ENCODE results near the gene ZNRF3. TPM values are rescaled to one million over a fixed set of nuclear protein-coding genes. Genes with fewer than 3 reads are reported as not detected.

The ZNRF3 gene
- total RNA-seq, 4 donors from 2014 or later = 10.4 to 18.0 (median 14.2) TPM

DNA sequence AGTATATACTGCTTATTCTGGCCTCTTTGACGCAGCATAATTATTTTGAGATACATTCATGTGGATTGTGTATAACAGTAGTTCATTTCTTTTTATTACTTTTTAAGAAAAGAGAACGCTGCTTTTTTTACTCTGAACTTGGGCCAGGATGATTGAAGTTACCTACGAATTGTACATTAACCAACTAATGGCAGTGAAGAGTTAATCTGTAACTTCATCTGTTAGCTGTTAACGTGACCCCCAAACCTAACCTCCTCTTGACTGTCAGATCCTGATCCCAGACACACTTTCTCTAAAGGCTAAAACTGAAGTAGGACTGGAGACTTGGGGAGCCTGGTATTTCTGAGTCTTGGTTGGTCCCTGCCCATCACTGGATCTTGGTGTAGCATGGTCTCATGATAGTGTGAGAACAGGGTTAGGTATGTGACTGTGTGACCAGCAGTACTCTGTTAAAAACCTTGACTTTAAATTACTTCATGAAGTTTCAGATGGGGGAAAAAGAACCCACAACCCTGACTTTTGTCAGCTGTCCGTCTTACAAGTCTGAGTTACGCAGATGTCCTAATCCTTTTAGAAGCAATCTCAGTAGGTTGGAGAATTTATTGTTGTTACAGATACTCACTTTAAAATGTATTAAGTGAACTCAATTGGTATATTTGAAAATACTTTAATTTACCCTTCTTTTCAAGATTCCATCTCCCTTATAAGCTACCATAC, 138.9 kb downstream of the ZNRF3 start:
- intact Hi-C loops (cut with DNase I) = no loop called here
- TF ChIP-seq, protein P1, sequence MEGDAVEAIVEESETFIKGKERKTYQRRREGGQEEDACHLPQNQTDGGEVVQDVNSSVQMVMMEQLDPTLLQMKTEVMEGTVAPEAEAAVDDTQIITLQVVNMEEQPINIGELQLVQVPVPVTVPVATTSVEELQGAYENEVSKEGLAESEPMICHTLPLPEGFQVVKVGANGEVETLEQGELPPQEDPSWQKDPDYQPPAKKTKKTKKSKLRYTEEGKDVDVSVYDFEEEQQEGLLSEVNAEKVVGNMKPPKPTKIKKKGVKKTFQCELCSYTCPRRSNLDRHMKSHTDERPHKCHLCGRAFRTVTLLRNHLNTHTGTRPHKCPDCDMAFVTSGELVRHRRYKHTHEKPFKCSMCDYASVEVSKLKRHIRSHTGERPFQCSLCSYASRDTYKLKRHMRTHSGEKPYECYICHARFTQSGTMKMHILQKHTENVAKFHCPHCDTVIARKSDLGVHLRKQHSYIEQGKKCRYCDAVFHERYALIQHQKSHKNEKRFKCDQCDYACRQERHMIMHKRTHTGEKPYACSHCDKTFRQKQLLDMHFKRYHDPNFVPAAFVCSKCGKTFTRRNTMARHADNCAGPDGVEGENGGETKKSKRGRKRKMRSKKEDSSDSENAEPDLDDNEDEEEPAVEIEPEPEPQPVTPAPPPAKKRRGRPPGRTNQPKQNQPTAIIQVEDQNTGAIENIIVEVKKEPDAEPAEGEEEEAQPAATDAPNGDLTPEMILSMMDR (IDR thresholded peaks at IDR 0.05) = no peak
- TF ChIP-seq POLR2A (IDR thresholded peaks at IDR 0.05) = no peak
- Histone ChIP-seq H3K9me3 (no peaks in the 10 kb centered on the region), H3K4me3 (replicated peaks in 1 of 3) (no peak overlapping the region), H3K27me3 (no peaks in the 10 kb centered on the region), H3K4me1 (peaks cover 3 to 12% of the 10 kb centered on the region in 2 donors), H3K36me3 (no peaks in the 10 kb centered on the region), H3K27ac (no peak overlapping the region)
- DNase-seq = no peak
- 92 to 95% methylated on average over 6 of the region's 6 CpGs for WGBS, 2 donors

DNA sequence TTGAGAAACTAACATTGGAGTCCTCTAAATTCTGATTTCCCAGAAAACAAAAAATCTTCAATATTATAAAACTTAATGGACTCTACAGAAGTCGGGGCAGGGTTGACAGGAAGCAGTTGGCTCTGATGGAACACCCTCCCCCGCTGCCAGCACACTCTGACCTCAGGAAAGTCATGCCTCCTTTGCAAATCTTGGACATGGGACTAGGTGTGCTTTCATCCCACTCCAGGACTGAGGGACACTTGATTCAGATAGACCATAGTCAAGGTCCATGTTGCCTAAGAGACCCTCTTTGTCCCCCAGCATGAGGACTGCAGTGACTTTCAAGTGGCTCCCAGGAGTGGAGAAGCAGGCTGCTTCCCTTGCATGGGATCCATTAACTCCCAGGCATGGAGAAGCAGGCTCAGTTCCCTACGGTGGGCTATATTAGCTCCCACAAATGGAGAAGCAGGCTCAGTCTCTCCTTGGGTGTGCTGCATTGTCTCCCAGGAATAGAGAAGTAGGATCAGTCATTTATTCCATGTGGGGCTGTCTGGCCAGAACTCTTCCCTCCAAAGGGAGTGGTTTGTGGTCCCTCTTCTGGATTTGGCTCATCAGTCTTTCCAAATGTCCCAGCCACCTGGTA, 139.9 kb downstream of the ZNRF3 start:
- 60% methylated on average over 2 to 3 of the region's 3 CpGs for WGBS, 2 donors
- intact Hi-C loops (cut with DNase I) = no loop called here
- peak in 1 of 2 donors; percentile 31 for DNase-seq
- TF ChIP-seq, protein P1 (IDR thresholded peaks at IDR 0.05) = no peak
- no peak for TF ChIP-seq POLR2A (IDR thresholded peaks at IDR 0.05)
- Histone ChIP-seq H3K4me3 (replicated peaks in 1 of 3) (no peak overlapping the region), H3K27me3 (no peaks in the 10 kb centered on the region), H3K36me3 (no peaks in the 10 kb centered on the region), H3K9me3 (no peaks in the 10 kb centered on the region), H3K4me1 (peaks cover 3 to 12% of the 10 kb centered on the region in 2 donors), H3K27ac (no peak overlapping the region)

DNA sequence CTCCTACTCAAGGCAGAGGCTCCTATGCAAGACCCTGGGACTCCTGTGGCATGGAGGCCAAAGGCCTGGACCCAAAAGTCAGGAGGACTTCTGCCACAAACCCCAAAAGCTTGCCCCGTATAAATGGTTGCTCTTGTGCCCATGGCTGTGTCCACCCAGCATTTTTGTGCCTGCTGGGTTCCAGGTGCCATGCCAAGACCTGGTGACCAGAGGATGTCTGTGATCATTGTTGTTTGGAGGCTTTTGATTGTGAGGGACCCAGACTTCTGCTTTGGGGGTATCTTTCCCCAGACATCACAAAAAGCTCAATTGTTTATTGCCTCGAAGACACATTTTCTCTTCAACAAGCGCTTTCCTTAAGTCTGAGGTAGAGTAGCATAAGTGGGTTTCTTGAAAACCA, 143.2 kb downstream of the ZNRF3 start:
- Histone ChIP-seq H3K9me3 (no peaks in the 10 kb centered on the region), H3K27ac (no peak overlapping the region), H3K4me3 (replicated peaks in 1 of 3) (no peak overlapping the region), H3K36me3 (no peaks in the 10 kb centered on the region), H3K27me3 (no peaks in the 10 kb centered on the region), H3K4me1 (peaks cover 14 to 34% of the 10 kb centered on the region in 2 donors)
- WGBS, 2 donors = 97% methylated on average over 3 of the region's 3 CpGs
- intact Hi-C loops (cut with DNase I) = no loop called here
- DNase-seq = no peak
- no peak for TF ChIP-seq POLR2A (IDR thresholded peaks at IDR 0.05)

DNA sequence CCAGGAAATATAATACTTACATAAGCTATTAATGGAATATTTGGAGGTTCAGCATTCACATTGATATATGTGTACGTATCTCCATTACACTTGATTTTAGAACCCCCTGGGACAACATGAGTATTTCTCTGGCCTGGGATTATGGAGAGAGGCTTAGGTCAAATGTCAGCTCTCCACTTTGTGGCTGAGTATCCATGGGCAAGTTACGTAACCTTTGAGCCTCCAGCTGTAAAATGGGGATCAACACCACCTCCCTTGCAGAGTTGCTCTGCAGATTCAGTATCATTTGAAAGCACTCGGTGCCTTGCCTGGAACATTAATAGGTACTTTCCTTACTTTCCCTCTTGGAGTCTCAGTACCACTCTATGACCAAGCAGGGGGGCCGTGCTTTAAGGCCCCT, 145.1 kb downstream of the ZNRF3 start:
- no peaks in the 10 kb centered on the region for H3K36me3 ChIP-seq
- H3K27me3 ChIP-seq = no peaks in the 10 kb centered on the region
- 89 to 93% methylated on average over 4 of the region's 4 CpGs for WGBS, 2 donors
- TF ChIP-seq, protein P1 (IDR thresholded peaks at IDR 0.05) = no peak
- TF ChIP-seq POLR2A (IDR thresholded peaks at IDR 0.05) = no peak
- H3K4me1 ChIP-seq = peaks cover 29 to 46% of the 10 kb centered on the region in 2 donors
- intact Hi-C loops (cut with DNase I) = no loop called here
- H3K4me3 ChIP-seq (replicated peaks in 1 of 3) = no peak overlapping the region
- H3K9me3 ChIP-seq = no peaks in the 10 kb centered on the region
- no peak for DNase-seq
- peak overlapping the region in 1 of 3 donors; percentile 25 for H3K27ac ChIP-seq

DNA sequence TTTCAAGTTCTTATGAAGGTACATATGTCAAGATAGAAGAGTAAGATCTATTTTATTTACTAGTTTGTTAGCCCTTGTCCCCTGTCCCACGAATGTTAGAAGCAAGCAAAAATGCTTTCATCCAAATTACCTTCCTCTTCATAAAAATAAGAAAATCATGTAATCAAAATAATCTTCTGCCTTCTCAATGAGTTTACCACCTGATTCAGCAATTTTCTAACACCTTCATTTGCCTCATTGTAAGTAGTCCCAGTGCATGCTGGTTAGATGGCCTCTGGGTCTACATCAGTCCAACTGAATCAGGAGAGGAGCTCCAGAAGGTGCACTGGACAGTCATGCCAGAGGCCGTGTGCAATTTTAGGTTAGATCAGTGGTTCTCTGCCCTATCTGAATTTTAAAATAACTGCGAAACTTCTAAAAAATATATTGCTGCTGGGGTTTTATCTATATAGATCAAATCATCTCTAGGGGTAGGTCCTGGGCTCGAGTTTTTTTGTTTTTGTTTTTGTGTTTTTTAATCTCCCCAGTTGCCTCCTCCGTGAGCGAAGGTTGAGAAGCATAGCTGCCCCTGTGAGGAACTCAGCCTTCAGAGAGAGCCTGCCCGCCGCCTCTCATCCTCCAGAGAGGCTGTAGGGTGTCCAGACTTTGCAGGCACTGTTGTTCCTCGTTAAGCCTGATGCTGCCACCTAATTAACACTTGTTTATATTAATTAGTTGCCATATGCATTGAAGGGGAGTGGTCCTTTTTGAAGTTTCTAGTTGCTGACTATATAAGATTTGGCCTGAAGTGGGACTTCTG, 146.0 kb downstream of the ZNRF3 start:
- intact Hi-C loops (cut with DNase I) = no loop called here
- Histone ChIP-seq H3K4me3 (replicated peaks in 1 of 3) (no peak overlapping the region), H3K27me3 (no peaks in the 10 kb centered on the region), H3K4me1 (peaks cover 29 to 44% of the 10 kb centered on the region in 2 donors), H3K36me3 (no peaks in the 10 kb centered on the region), H3K9me3 (no peaks in the 10 kb centered on the region), H3K27ac (peak overlapping the region; percentile 88 to 96 (median 90))
- TF ChIP-seq POLR2A (IDR thresholded peaks at IDR 0.05) = no peak
- TF ChIP-seq, protein P1 (IDR thresholded peaks at IDR 0.05) = no peak
- no peak for DNase-seq
- 94 to 95% methylated on average over 9 of the region's 9 CpGs for WGBS, 2 donors
